Caco-2 (cell line): Measurements from ENCODE around the gene RBMXL3. TPM values are rescaled to one million over a fixed set of nuclear protein-coding genes. Genes with fewer than 3 reads are reported as not detected.

ENCODE experiments used
- BruUV-seq: library from RNA; stranded (reverse); fragments of 400-500 nt; replicated peaks from 2 replicates; lab custom pipeline; 2021; lab: Mats Ljungman, UMichigan
- CTCF ChIA-PET: fragments of 300-600 bp; sonication (Branson Sonifier 250); formaldehyde crosslinking; loops from one replicate; lab custom pipeline; 2022; ENCODE audit warnings: antibody characterized with exemption; lab: Charles Lee
- POLR2A ChIA-PET: fragments of 300-600 bp; sonication (Branson Sonifier 250); formaldehyde crosslinking; loops from one replicate; lab custom pipeline; 2022; ENCODE audit warnings: antibody characterized with exemption; lab: Charles Lee
- DNase-seq, 2 experiments: peaks; one replicate each; pipeline versions ENCODE4 v3.0.0 to v3.0.0-alpha.2; 2020 to 2022
- H3K27me3 ChIP-seq: replicated peaks from 2 replicates; pipeline ENCODE4 v1.6.0; 2011; ENCODE audit warnings: low read length; ENCODE audit not compliant: control insufficient read depth, insufficient read depth
- H3K36me3 ChIP-seq: 2 replicates; pipeline ENCODE4 v1.5.1; 2011; ENCODE audit warnings: low read length; ENCODE audit not compliant: control insufficient read depth, insufficient read depth
- H3K4me1 ChIP-seq: fragments of 250-450 bp; sonication (Bioruptor Pico); 2 replicates; pipeline ENCODE4 v1.5.1; 2020; ENCODE audit warnings: mild to moderate bottlenecking
- H3K4me3 ChIP-seq: 2 replicates; pipeline ENCODE4 v1.5.1; 2011; ENCODE audit warnings: low read depth, mild to moderate bottlenecking, control low read depth, low read length
- H3K9me3 ChIP-seq: fragments of 250-450 bp; sonication (Bioruptor Pico); 2 replicates; pipeline ENCODE4 v1.5.1; 2020; ENCODE audit warnings: mild to moderate bottlenecking, moderate library complexity
- H3K27ac Mint-ChIP-seq: one replicate; pipeline ENCODE4 v1.8.0; 2022; ENCODE audit warnings: mixed read lengths; ENCODE audit not compliant: unreplicated experiment
- H3K27me3 Mint-ChIP-seq: one replicate; pipeline ENCODE4 v1.8.0; 2022; ENCODE audit warnings: mixed read lengths; ENCODE audit not compliant: insufficient read depth, unreplicated experiment
- H3K36me3 Mint-ChIP-seq: one replicate; pipeline ENCODE4 v1.8.0; 2022; ENCODE audit warnings: mild to moderate bottlenecking, mixed read lengths; ENCODE audit not compliant: insufficient read depth, unreplicated experiment
- H3K4me1 Mint-ChIP-seq: one replicate; pipeline ENCODE4 v1.8.0; 2022; ENCODE audit warnings: low read depth, mixed read lengths; ENCODE audit not compliant: unreplicated experiment
- H3K4me3 Mint-ChIP-seq: one replicate; pipeline ENCODE4 v1.8.0; 2022; ENCODE audit warnings: mild to moderate bottlenecking, moderate library complexity, mixed read lengths; ENCODE audit not compliant: unreplicated experiment
- H3K9me3 Mint-ChIP-seq: one replicate; pipeline ENCODE4 v1.8.0; 2022; ENCODE audit warnings: mixed read lengths; ENCODE audit not compliant: unreplicated experiment
- CTCF ChIP-seq, 2 experiments: fragments of 200-600 bp in 1 of 2; IDR thresholded peaks; 1 replicate in 1 of 2; 2 replicates in 1 of 2; pipeline versions ENCODE4 v1.5.1 to v1.8.0; 2011 to 2022; ENCODE audit warnings: antibody characterized with exemption in 1 of 2, control low read depth in 1 of 2, inconsistent platforms in 1 of 2, low read depth in 1 of 2, low read length in 1 of 2, mild to moderate bottlenecking in 1 of 2, moderate library complexity in 1 of 2; ENCODE audit not compliant: insufficient read depth in 1 of 2, severe bottlenecking in 1 of 2, unreplicated experiment in 1 of 2
- intact Hi-C: fragments of 100-400 bp; cut with micrococcal nuclease; formaldehyde crosslinking; loops from one replicate; pipeline ENCODE4 v1.10.0; 2022; ENCODE audit not compliant: unreplicated experiment
- total RNA-seq: library from RNA; stranded (reverse); gene quantifications from 2 replicates; pipeline ENCODE4 v1.2.3, GENCODE V29; 2022

Gene RBMXL3
- total RNA-seq, 1 experiment from 2014 or later = not detected

DNA sequence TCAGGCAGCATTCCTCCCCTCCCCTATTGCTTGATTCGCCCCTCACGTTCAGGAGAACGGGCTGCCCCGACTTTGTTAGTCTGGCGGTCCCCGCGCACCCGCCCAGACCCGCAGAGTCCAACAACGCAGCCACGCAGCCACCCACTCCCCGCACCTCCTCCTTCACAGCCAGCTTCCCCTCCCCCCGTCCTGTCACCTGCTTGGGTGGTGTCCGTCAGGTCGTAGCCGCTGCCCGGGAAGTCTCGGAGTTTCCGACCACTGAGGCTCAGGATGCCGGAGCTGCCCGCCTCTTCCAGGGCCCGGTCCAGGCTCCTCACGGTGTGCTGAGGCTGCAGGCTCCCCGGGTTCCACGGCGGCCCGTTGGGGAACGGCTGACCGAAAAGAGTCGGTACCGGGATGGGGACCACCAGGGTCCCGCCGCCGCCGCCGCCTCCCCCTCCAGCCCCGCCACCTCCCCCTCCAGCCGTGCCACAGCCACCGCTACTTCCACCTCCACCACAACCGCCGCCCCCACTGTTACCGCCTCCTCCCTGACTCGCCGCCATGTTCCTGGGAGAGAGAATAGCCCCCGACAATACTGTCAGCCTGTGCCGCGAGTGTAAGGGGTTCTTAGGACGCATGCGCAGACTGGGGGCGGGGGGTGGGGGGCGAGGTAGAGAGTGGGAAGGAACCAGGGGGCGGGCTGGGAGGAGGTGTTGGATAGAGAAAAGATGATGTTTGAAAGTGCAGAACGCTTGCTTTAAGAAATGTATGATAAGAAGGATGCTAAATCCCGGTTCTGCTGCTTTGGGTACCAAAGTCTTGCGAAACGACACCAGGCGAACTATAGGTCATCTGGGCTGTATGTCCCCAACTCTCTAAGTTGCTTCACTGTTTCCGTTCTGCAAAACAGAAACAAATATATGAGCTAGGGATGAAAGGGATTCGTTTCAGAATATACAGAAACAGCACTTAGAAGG, 44.6 kb downstream of the RBMXL3 start, which contains the start of gene LRCH2:
Gene LRCH2 (minus strand): TSS at position 600 of the 959 bp plus-strand sequence. CDS start 55 bp downstream, at position 545.
- Histone ChIP-seq H3K27me3 (no peaks in the 10 kb centered on the region), H3K4me1 (no peaks in the 10 kb centered on the region), H3K36me3 (no peaks in the 10 kb centered on the region), H3K9me3 (no peaks in the 10 kb centered on the region), H3K4me3 (no peak within 1 kb of the TSS)
- no peaks in the 10 kb centered on the region for H3K36me3 Mint-ChIP-seq
- ChIA-PET CTCF (no interaction called here), POLR2A (no interaction called here)
- H3K27me3 Mint-ChIP-seq = peaks cover 3% of the 10 kb centered on the region
- no peak within 1 kb of the TSS for H3K27ac Mint-ChIP-seq
- H3K4me1 Mint-ChIP-seq = no peaks in the 10 kb centered on the region
- no TSS peak for BruUV-seq
- no peak for TF ChIP-seq CTCF (IDR thresholded peaks at IDR 0.05; ENCODE audit: insufficient read depth in 1 of 2, low read depth in 1 of 2, low read length in 1 of 2, severe bottlenecking in 1 of 2, unreplicated experiment in 1 of 2)
- no peak for DNase-seq
- no peak within 1 kb of the TSS for H3K4me3 Mint-ChIP-seq
- no peaks in the 10 kb centered on the region for H3K9me3 Mint-ChIP-seq
- intact Hi-C loops = no loop called here

- no TSS peak for BruUV-seq
- Histone ChIP-seq H3K4me1 (no peaks in the 10 kb centered on the region), H3K27me3 (no peaks in the 10 kb centered on the region), H3K4me3 (no peak overlapping the region), H3K9me3 (no peaks in the 10 kb centered on the region), H3K36me3 (no peaks in the 10 kb centered on the region)
- no peak overlapping the region for H3K4me3 Mint-ChIP-seq
- TF ChIP-seq CTCF (IDR thresholded peaks at IDR 0.05; ENCODE audit: insufficient read depth in 1 of 2, low read depth in 1 of 2, low read length in 1 of 2, severe bottlenecking in 1 of 2, unreplicated experiment in 1 of 2) = no peak
- H3K27me3 Mint-ChIP-seq = peaks cover 3% of the 10 kb centered on the region
- intact Hi-C loops = no loop called here
- H3K9me3 Mint-ChIP-seq = no peaks in the 10 kb centered on the region
- no peaks in the 10 kb centered on the region for H3K4me1 Mint-ChIP-seq
- no peak overlapping the region for H3K27ac Mint-ChIP-seq
- ChIA-PET CTCF (no interaction called here), POLR2A (no interaction called here)
- H3K36me3 Mint-ChIP-seq = no peaks in the 10 kb centered on the region
- no peak for DNase-seq
Measured at GRCh38 chrX:115234461-115234860, 45.3 kb downstream of the RBMXL3 start.

DNA sequence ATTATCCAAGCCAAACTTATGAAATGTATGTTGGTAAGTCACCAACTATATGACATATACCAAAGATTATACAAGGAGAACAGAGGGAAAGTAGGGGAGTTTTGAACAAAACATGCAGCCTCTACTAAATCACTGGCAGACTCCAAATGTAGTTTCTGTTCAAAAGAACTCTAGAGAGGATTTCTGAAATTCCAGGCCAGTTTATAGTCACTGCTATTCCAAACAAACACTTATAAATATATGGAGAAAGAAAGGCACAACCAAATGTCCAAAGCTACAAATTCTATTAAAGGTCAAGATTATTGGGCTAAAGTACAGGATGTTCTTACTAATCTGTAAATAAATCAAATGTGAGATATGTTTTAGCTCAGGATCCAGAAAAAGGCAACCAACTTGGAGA, 47.4 kb downstream of the RBMXL3 start:
- Mint-ChIP-seq H3K27ac (no peak overlapping the region), H3K4me1 (no peaks in the 10 kb centered on the region), H3K9me3 (no peaks in the 10 kb centered on the region), H3K4me3 (no peak overlapping the region), H3K27me3 (peaks cover 3% of the 10 kb centered on the region), H3K36me3 (no peaks in the 10 kb centered on the region)
- Histone ChIP-seq H3K4me1 (no peaks in the 10 kb centered on the region), H3K9me3 (no peaks in the 10 kb centered on the region), H3K4me3 (no peak overlapping the region), H3K36me3 (no peaks in the 10 kb centered on the region), H3K27me3 (no peaks in the 10 kb centered on the region)
- no peak for TF ChIP-seq CTCF (IDR thresholded peaks at IDR 0.05; ENCODE audit: insufficient read depth in 1 of 2, low read depth in 1 of 2, low read length in 1 of 2, severe bottlenecking in 1 of 2, unreplicated experiment in 1 of 2)
- CTCF ChIA-PET = no interaction called here
- POLR2A ChIA-PET = no interaction called here
- no TSS peak for BruUV-seq
- no peak for DNase-seq
- intact Hi-C loops = no loop called here
